ENCODE data around the gene SLC28A1. TPM values are rescaled to one million over a fixed set of nuclear protein-coding genes. Genes with fewer than 3 reads are reported as not detected.
A peak's percentile ranks its signal among the peaks of the same experiment; 100 is the strongest.
"Not testable (repeated sequence)": the region's sequence is repeated elsewhere in the genome, so short reads cannot be mapped to it uniquely, and the experiment has no call there.

Gene SLC28A1
- total and polyA plus RNA-seq, 11 donors, result 0.14 to 2.9 (median 0.74) TPM; not detected in 1

DNA sequence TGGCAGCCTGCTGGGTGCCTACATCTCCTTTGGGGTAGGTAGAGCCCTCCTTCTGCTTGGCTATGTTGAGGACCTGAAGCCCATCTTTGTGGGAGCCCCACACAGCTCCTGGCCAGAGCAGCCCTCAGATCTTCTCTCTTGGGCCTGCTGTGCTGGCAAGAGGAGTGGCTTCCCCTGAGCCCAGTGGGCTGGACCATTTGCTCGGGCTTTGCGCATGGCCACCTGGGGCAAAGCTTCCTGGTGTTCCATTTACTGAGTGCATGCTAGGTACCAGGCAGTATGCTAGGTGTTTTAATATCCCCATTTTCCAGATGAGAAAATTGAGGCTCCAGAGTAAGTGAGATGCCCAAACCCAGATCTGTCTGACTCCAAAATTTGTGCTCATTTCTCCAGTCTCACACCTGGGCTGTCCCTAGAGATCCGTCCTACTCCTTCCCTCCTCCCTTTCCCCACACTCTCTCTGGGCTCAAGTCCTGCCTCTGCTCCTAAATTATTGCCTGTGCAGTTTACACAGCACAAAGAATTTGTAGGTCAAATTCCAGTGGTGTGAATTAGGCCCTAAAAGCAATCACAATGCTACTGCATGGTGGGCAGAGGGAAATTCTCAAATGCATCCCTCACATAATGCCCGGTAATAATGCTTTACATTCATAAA is 39.7 kb downstream of the SLC28A1 start:
- Histone ChIP-seq H3K36me3 (no peaks in the 10 kb centered on the region), H3K27me3 (no peaks in the 10 kb centered on the region), H3K4me1 (peaks cover 0 to 15% (median 9%) of the 10 kb centered on the region in 12 donors), H3K27ac (no peak overlapping the region), H3K4me3 (no peak overlapping the region), H3K9me3 (no peaks in the 10 kb centered on the region)
- 79 to 95% (median 90%) methylated on average over 4 of the region's 4 CpGs for WGBS, 4 donors
- no peak for TF ChIP-seq POLR2A (IDR thresholded peaks at IDR 0.05)
- TF ChIP-seq, protein P1, sequence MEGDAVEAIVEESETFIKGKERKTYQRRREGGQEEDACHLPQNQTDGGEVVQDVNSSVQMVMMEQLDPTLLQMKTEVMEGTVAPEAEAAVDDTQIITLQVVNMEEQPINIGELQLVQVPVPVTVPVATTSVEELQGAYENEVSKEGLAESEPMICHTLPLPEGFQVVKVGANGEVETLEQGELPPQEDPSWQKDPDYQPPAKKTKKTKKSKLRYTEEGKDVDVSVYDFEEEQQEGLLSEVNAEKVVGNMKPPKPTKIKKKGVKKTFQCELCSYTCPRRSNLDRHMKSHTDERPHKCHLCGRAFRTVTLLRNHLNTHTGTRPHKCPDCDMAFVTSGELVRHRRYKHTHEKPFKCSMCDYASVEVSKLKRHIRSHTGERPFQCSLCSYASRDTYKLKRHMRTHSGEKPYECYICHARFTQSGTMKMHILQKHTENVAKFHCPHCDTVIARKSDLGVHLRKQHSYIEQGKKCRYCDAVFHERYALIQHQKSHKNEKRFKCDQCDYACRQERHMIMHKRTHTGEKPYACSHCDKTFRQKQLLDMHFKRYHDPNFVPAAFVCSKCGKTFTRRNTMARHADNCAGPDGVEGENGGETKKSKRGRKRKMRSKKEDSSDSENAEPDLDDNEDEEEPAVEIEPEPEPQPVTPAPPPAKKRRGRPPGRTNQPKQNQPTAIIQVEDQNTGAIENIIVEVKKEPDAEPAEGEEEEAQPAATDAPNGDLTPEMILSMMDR (IDR thresholded peaks at IDR 0.05), result no peak
- intact Hi-C loops (cut with DNase I), result loop anchor here in 7 of 10 donors (5.0 to 10.0 kb wide), 6 partner anchors 42 to 329 kb away; partner anchors contain the start of genes NMB (in 1 of the 7), SEC11A (in 1 of the 7), SLC28A1 (in 1 of the 7) and WDR73 (in 1 of the 7)
- no peak for ATAC-seq
- no peak for DNase-seq

DNA sequence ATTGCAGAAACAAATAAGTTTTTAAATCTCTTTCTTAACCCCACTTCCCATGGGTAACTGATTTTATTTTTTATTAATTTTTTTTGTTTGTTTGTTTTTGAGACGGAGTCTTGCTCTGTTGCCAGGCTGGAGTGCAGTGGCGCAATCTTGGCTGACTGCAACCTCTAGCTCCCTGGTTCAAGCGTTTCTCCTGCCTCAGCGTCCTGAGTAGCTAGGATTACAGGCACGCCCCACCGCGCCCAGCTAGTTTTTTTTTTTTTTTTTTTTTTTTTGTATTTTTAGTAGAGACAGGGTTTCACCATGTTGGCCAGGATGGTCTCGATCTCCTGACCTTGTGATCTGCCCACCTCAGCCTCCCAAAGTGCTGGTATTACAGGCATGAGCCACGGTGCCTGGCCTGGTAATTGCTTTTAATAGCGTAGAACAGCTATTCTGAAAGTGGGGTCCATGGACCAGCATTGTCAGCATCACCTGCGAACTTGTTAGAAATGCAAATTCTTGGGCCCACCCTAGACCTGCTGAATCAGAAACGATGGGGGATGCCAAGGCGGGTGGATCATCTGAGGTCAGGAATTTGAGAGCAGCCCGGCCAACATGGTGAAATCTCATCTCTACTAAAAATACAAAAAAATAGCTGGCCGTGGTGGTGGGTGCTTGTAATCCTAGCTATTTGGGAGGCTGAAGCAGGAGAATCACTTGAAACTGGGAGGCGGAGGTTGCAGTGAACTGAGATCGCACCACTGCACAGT is 40.5 kb downstream of the SLC28A1 start:
- not testable (repeated sequence) for H3K4me3 ChIP-seq, H3K27me3 ChIP-seq, H3K9me3 ChIP-seq, H3K27ac ChIP-seq, ATAC-seq, H3K36me3 ChIP-seq, DNase-seq
- 89 to 90% (median 89%) methylated on average over 17 of the region's 17 CpGs for WGBS, 4 donors
- intact Hi-C loops (cut with DNase I), result loop anchor here (5.0 to 10.0 kb wide), 12 partner anchors 43 to 338 kb away; partner anchors contain the start of genes NMB (in 2 of the 10), WDR73 (in 2 of the 10), SEC11A (in 1 of the 10) and SLC28A1 (in 1 of the 10)
- H3K4me1 ChIP-seq, result peaks cover 0 to 15% (median 9%) of the 10 kb centered on the region in 12 donors

DNA sequence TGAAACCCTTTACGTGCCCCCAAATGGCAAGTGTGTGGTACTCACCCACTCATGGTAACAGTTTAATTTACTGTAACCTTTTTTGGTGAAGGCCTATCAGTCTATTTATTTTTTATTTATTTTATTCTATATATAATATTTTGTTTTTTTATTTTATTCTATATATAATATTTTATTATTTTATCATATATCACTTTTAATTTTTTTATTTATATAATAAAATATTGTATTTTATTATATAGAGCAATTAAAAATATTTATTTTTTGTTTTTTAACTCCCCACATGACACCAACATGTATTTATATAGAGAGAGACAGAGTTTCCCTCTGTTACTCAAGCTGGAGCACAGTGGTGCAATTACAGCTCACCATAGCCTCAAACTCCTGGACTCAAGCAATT is 41.4 kb downstream of the SLC28A1 start:
- Histone ChIP-seq H3K4me1 (peaks cover 0 to 15% (median 9%) of the 10 kb centered on the region in 12 donors), H3K27ac (no peak overlapping the region), H3K4me3 (no peak overlapping the region), H3K27me3 (no peaks in the 10 kb centered on the region), H3K36me3 (no peaks in the 10 kb centered on the region), H3K9me3 (no peaks in the 10 kb centered on the region)
- intact Hi-C loops (cut with DNase I), result loop anchor here (2.0 to 10.0 kb wide), 11 partner anchors 49 to 339 kb away; partner anchors contain the start of genes NMB (in 2 of the 10), WDR73 (in 2 of the 10) and SEC11A (in 1 of the 10)
- ATAC-seq (no peak), DNase-seq (no peak)
- TF ChIP-seq, protein P1 (IDR thresholded peaks at IDR 0.05), result no peak
- no peak for TF ChIP-seq POLR2A (IDR thresholded peaks at IDR 0.05)
- WGBS, 4 donors, result 96 to 97% (median 96%) methylated on average over 1 of the region's 1 CpG

DNA sequence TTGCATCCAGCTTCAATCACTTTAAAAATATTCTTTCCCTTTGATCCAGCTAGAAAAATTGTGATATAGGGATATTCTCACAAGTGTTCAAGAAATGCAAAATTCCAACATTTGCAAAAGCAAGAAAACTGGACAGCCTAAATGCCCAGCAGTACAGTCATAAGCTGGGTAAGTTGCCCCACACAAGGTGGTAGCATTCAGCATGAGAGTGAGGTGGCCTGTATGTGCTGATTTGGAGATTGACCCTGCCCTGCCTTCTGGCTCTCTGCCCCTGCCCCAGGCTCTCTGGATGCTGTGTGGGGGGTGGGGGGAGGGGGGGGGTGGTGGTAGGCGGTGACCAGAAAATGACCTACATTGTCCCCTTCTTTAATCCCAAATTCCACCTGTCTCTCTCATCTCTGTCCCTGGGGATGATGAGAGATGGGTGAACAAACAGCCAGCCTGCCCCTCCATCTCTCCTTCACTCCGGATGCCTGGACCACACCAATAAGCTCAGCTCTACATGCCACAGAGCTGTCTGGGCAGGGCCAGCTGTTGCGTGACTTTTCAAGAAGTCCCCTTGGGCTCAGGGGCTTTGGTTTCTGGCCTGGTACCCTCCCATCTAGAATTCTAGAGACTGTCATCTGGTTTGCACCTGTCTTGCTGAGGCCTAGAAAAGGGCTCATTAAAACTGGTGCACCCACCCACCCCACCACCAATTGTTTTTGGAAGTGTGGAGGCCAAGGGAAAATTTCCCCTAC is 42.2 kb downstream of the SLC28A1 start:
- TF ChIP-seq, protein P1 (IDR thresholded peaks at IDR 0.05), result no peak
- TF ChIP-seq POLR2A (IDR thresholded peaks at IDR 0.05), result no peak
- no peaks in the 10 kb centered on the region for H3K36me3 ChIP-seq
- ATAC-seq, result no peak
- WGBS, 4 donors, result 83 to 91% (median 84%) methylated on average over 3 of the region's 3 CpGs
- no peak for DNase-seq
- intact Hi-C loops (cut with DNase I), result loop anchor here (2.0 to 10.0 kb wide), 11 partner anchors 49 to 339 kb away; partner anchors contain the start of genes NMB (in 2 of the 10), WDR73 (in 2 of the 10) and SEC11A (in 1 of the 10)
- peak overlapping the region in 4 of 12 donors; percentile 79 to 93 (median 86) for H3K27ac ChIP-seq
- no peaks in the 10 kb centered on the region for H3K27me3 ChIP-seq
- H3K4me1 ChIP-seq, result peaks cover 0 to 15% (median 9%) of the 10 kb centered on the region in 12 donors
- H3K9me3 ChIP-seq, result no peaks in the 10 kb centered on the region
- no peak overlapping the region for H3K4me3 ChIP-seq
